Lower lobe of right lung (tissue), 2 donors: ENCODE data around the gene SLC25A5. TPM values are rescaled to one million over a fixed set of nuclear protein-coding genes. Genes with fewer than 3 reads are reported as not detected.

Experiments
- ATAC-seq, 2 donors: fragments of 200-7000 bp; cut with Tn5 transposase; one replicate each; pipeline ENCODE4 v1.9.1; 2020 to 2022; ENCODE audit warnings: mild to moderate bottlenecking in 2 of 2, moderate library complexity in 2 of 2
- DNase-seq: peaks from one replicate; pipeline ENCODE4 v3.0.0-alpha.2; 2020
- H3K27ac ChIP-seq: fragments of 200-600 bp; one replicate; pipeline ENCODE4 v1.8.0; 2022
- H3K27me3 ChIP-seq: fragments of 200-600 bp; one replicate; pipeline ENCODE4 v1.8.0; 2022; ENCODE audit warnings: low read depth
- H3K36me3 ChIP-seq: fragments of 200-600 bp; one replicate; pipeline ENCODE4 v1.8.0; 2022; ENCODE audit warnings: mild to moderate bottlenecking
- H3K4me1 ChIP-seq: fragments of 200-600 bp; one replicate; pipeline ENCODE4 v1.8.0; 2022
- H3K4me3 ChIP-seq: fragments of 200-600 bp; one replicate; pipeline ENCODE4 v1.8.0; 2022; ENCODE audit warnings: mild to moderate bottlenecking
- H3K9me3 ChIP-seq: fragments of 200-600 bp; one replicate; pipeline ENCODE4 v1.8.0; 2022
- intact Hi-C: fragments of 100-400 bp; cut with DNase I; formaldehyde crosslinking; loops from one replicate; pipeline ENCODE4 v1.11.0; 2022
- total RNA-seq: library from RNA; stranded (reverse); fragmentation: NEBNext Ultra II Directional; extraction: Animal tissue kit (Norgen Biotek cat#: 25700); gene quantifications from one replicate; pipeline ENCODE4 v1.2.1, GENCODE V29; 2021
- TF ChIP-seq, protein P1 (sequence below): fragments of 200-600 bp; IDR thresholded peaks from one replicate; pipeline ENCODE4 v1.8.0; 2022; ENCODE audit warnings: antibody characterized with exemption, mild to moderate bottlenecking
- donor health status: DM: no; HTN: yes; CAD: no; lungs with severe emphysema.

Gene SLC25A5
- total RNA-seq, 1 donor from 2014 or later = 334 TPM

DNA sequence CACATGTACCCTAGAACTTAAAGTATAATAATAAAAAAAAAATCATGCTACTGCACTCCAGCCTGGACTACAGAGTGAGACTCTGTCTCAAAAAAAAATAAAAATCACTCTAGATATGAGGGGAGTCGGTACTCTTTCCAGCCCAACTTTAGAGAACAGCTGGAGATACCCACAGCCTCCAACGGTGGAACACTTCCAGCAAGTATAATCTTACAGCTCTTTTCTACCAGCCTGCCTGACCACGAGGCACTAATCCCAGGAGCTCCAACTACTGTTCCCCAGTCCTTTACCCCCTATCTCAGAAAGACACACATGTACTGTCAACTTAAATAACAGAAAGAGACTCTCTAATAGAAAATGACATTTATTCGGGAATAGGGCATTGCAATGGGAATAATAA lies 50.1 kb downstream of the SLC25A5 start:
- Histone ChIP-seq H3K36me3 (no peaks in the 10 kb centered on the region), H3K9me3 (no peaks in the 10 kb centered on the region), H3K4me1 (no peaks in the 10 kb centered on the region), H3K27me3 (no peaks in the 10 kb centered on the region), H3K27ac (no peak overlapping the region), H3K4me3 (no peak overlapping the region)
- ATAC-seq (no peak), DNase-seq (no peak)
- TF ChIP-seq, protein P1, sequence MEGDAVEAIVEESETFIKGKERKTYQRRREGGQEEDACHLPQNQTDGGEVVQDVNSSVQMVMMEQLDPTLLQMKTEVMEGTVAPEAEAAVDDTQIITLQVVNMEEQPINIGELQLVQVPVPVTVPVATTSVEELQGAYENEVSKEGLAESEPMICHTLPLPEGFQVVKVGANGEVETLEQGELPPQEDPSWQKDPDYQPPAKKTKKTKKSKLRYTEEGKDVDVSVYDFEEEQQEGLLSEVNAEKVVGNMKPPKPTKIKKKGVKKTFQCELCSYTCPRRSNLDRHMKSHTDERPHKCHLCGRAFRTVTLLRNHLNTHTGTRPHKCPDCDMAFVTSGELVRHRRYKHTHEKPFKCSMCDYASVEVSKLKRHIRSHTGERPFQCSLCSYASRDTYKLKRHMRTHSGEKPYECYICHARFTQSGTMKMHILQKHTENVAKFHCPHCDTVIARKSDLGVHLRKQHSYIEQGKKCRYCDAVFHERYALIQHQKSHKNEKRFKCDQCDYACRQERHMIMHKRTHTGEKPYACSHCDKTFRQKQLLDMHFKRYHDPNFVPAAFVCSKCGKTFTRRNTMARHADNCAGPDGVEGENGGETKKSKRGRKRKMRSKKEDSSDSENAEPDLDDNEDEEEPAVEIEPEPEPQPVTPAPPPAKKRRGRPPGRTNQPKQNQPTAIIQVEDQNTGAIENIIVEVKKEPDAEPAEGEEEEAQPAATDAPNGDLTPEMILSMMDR = no peak
- intact Hi-C loops = no loop called here

Other genes starting within 250 kb of the SLC25A5 start
- 71.6 TPM for gene PGRMC1, start 232.2 kb upstream of the SLC25A5 start, total RNA-seq
- 14.9 TPM for gene SLC25A43, start 69.1 kb upstream of the SLC25A5 start, total RNA-seq
- 20.1 TPM for gene STEEP1, start 97.0 kb downstream of the SLC25A5 start, total RNA-seq
- 50.6 TPM for gene UBE2A, start 106.1 kb downstream of the SLC25A5 start, total RNA-seq
- 7.3 TPM for gene NKRF, start 138.0 kb downstream of the SLC25A5 start, total RNA-seq
- gene SEPTIN6, start 224.7 kb downstream of the SLC25A5 start, total RNA-seq = 21.7 TPM